ENCODE data around the gene ZNF514. TPM values are rescaled to one million over a fixed set of nuclear protein-coding genes. Genes with fewer than 3 reads are reported as not detected.
A peak's percentile ranks its signal among the peaks of the same experiment; 100 is the strongest.
"Not testable (repeated sequence)": the region's sequence is repeated elsewhere in the genome, so short reads cannot be mapped to it uniquely, and the experiment has no call there.

The ZNF514 gene
- total RNA-seq, 2 experiments from 2014 or later, result 4.7 to 6.3 TPM

GRCh38 chr2:95192956-95193355, 33.3 kb upstream of the ZNF514 start:
- CTCF ChIA-PET; POLR2A ChIA-PET; H3K4me3 ChIP-seq (ENCODE audit: low read length): not testable (repeated sequence)

GRCh38 chr2:95185973-95186372, 26.3 kb upstream of the ZNF514 start:
- TF ChIP-seq CTCF (IDR thresholded peaks at IDR 0.05), result no peak
- peaks cover 42% of the 10 kb centered on the region for H3K36me3 Mint-ChIP-seq (ENCODE audit: low read depth)
- DNase-seq (no peak), ATAC-seq (ENCODE audit: poor library complexity) (no peak)
- Histone ChIP-seq H3K9me3 (ENCODE audit: control insufficient read depth in 1 of 2, insufficient read depth in 1 of 2, low read length in 2 of 2) (peaks cover 15 to 26% of the 10 kb centered on the region in 2 experiments), H3K36me3 (ENCODE audit: insufficient read depth, low read length) (peaks cover 15% of the 10 kb centered on the region), H3K27me3 (ENCODE audit: control insufficient read depth in 1 of 2, insufficient read depth in 2 of 2, low read length in 2 of 2) (peaks cover 0 to 2% of the 10 kb centered on the region in 2 experiments), H3K4me3 (ENCODE audit: low read length) (no peak overlapping the region), H3K27ac (ENCODE audit: low read depth in 1 of 2, low read length in 2 of 2) (no peak overlapping the region), H3K4me1 (ENCODE audit: insufficient read depth, low read length) (no peaks in the 10 kb centered on the region)
- no peak overlapping the region for H3K4me3 Mint-ChIP-seq
- ChIA-PET POLR2A (no interaction called here), CTCF (no interaction called here)
- no peaks in the 10 kb centered on the region for H3K4me1 Mint-ChIP-seq (ENCODE audit: low read depth)
- intact Hi-C loops (cut with DNase I, micrococcal nuclease), result loop anchor here in 1 of 2 experiments (1.0 kb wide), 1 partner anchor 16 kb away; no protein-coding TSS in a partner anchor
- peaks cover 12% of the 10 kb centered on the region for H3K9me3 Mint-ChIP-seq
- no peak overlapping the region for H3K27ac Mint-ChIP-seq
- peaks cover 10% of the 10 kb centered on the region for H3K27me3 Mint-ChIP-seq

More at GRCh38 chr2:95192956-95193355, 33.3 kb upstream of the ZNF514 start:
- H3K27ac Mint-ChIP-seq; H3K4me1 ChIP-seq (ENCODE audit: insufficient read depth, low read length); intact Hi-C loops (cut with DNase I, micrococcal nuclease); H3K9me3 Mint-ChIP-seq; H3K27me3 ChIP-seq (ENCODE audit: control insufficient read depth in 1 of 2, insufficient read depth in 2 of 2, low read length in 2 of 2); ATAC-seq (ENCODE audit: poor library complexity); H3K36me3 Mint-ChIP-seq (ENCODE audit: low read depth); H3K9me3 ChIP-seq (ENCODE audit: control insufficient read depth in 1 of 2, insufficient read depth in 1 of 2, low read length in 2 of 2); H3K4me1 Mint-ChIP-seq (ENCODE audit: low read depth); H3K27ac ChIP-seq (ENCODE audit: low read depth in 1 of 2, low read length in 2 of 2); H3K4me3 Mint-ChIP-seq; H3K36me3 ChIP-seq (ENCODE audit: insufficient read depth, low read length): not testable (repeated sequence)
- H3K27me3 Mint-ChIP-seq, result peaks cover 35% of the 10 kb centered on the region
- peak; percentile 10 to 58 (median 34) for DNase-seq
- TF ChIP-seq CTCF (IDR thresholded peaks at IDR 0.05), result peak; percentile 59

GRCh38 chr2:95185197-95185596, 25.5 kb upstream of the ZNF514 start:
- DNase-seq, result no peak
- no peak overlapping the region for H3K27ac ChIP-seq (ENCODE audit: low read depth in 1 of 2, low read length in 2 of 2)
- POLR2A ChIA-PET, result no interaction called here
- H3K9me3 Mint-ChIP-seq, result peaks cover 17% of the 10 kb centered on the region
- H3K27me3 Mint-ChIP-seq, result peaks cover 6% of the 10 kb centered on the region
- no peaks in the 10 kb centered on the region for H3K4me1 Mint-ChIP-seq (ENCODE audit: low read depth)
- intact Hi-C loops (cut with DNase I, micrococcal nuclease), result no loop called here
- peaks cover 49% of the 10 kb centered on the region for H3K36me3 Mint-ChIP-seq (ENCODE audit: low read depth)
- no peak overlapping the region for H3K4me3 ChIP-seq (ENCODE audit: low read length)
- TF ChIP-seq CTCF (IDR thresholded peaks at IDR 0.05), result no peak
- no peak for ATAC-seq (ENCODE audit: poor library complexity)
- H3K27ac Mint-ChIP-seq, result no peak overlapping the region
- H3K36me3 ChIP-seq (ENCODE audit: insufficient read depth, low read length), result peaks cover 21% of the 10 kb centered on the region
- no peak overlapping the region for H3K4me3 Mint-ChIP-seq
- CTCF ChIA-PET, result no interaction called here
- peaks cover 19 to 33% of the 10 kb centered on the region in 2 experiments for H3K9me3 ChIP-seq (ENCODE audit: control insufficient read depth in 1 of 2, insufficient read depth in 1 of 2, low read length in 2 of 2)
- no peaks in the 10 kb centered on the region for H3K27me3 ChIP-seq (ENCODE audit: control insufficient read depth in 1 of 2, insufficient read depth in 2 of 2, low read length in 2 of 2)
- H3K4me1 ChIP-seq (ENCODE audit: insufficient read depth, low read length), result no peaks in the 10 kb centered on the region

Measured in CD4-positive, alpha-beta T cell (primary cell).